ACHN (cell line): ENCODE results near the gene PALM3.

Experiments used
- DNase-seq: peaks from one replicate; pipeline ENCODE4 v3.0.0-alpha.2; 2015
- in situ Hi-C: cut with HindIII; loops from 2 replicates; pipeline ENCODE4 v1.10.0; 2017; ENCODE audit warnings: low sequenced_read_pairs, low pct_ligation_motif_present, low pct_unique_long_range_greater_than_20kb

Gene PALM3

DNA sequence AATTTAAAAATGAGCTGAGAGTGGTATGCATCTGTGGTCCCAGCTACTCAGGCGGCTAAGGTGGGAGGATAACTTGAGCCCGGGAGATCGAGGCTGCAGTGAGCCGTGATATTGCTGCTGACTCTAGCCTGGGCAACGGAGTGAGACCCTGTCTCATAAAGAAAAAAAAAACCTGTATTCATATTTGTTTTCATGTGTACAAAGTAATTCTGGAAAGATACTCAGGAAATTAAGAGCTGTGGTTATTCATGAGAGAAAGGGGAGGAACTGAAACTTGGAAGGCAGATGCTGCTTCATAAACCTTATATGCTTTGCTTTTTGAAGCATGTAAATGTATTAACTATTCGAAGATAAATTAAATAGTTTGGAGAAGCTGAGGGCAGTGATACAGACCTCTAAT lies 42.8 kb downstream of the PALM3 start:
- in situ Hi-C loops = no loop called here
- DNase-seq = no peak

GRCh38 chr19:14015524-14016035 lies 46.3 kb downstream of the PALM3 start:
- DNase-seq = no peak
- in situ Hi-C loops = no loop called here

- in situ Hi-C loops = no loop called here
- no peak for DNase-seq
Observed at GRCh38 chr19:14012378-14012915, 49.4 kb downstream of the PALM3 start.

DNA sequence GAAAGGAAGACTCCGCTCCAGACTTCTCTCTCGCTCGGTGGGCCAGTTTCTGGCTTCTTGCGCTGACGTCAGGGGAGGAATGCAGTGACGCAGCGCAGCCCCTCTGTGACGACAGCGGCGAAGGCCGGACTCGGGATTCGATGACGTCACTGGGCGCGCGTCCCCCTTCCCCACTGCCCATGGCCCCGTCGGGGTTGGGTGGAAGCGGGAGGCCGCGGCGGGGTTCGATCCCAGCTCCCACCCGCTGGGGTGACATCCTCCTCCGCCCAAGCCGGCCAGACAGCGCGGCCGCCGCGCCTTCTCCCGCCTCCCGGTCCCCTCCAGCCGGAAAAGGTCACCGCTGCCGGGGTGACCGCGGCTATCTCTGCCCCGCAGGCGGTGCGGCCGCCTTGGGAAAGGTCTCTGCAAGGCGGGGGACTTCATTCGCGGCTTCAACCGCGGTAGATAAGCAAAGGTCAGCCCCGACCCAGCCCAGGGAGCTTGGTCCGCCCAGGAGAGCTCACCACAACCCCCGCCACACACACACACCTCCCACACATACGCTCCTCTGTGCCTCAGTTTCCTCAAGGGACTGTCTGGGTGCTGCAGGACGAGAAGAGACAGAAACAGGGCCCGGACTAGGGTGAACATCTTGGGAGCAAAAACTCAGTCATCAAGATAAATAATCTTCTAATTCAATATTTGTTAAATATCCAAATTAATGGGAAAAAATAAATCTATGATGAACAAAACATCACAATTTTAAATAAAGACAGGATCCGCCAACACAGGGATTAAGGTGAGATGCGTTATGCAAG lies 54.9 kb downstream of the PALM3 start:
- in situ Hi-C loops = no loop called here
- DNase-seq = no peak

GRCh38 chr19:14006085-14006765 lies 55.7 kb downstream of the PALM3 start, which contains the start of gene RFX1:
Gene RFX1, minus strand, starts transcription at chr19:14006320. Its CDS starts 12,477 bp downstream, at chr19:13993843.
- DNase-seq = peak; percentile 98
- in situ Hi-C loops = no loop called here

DNA sequence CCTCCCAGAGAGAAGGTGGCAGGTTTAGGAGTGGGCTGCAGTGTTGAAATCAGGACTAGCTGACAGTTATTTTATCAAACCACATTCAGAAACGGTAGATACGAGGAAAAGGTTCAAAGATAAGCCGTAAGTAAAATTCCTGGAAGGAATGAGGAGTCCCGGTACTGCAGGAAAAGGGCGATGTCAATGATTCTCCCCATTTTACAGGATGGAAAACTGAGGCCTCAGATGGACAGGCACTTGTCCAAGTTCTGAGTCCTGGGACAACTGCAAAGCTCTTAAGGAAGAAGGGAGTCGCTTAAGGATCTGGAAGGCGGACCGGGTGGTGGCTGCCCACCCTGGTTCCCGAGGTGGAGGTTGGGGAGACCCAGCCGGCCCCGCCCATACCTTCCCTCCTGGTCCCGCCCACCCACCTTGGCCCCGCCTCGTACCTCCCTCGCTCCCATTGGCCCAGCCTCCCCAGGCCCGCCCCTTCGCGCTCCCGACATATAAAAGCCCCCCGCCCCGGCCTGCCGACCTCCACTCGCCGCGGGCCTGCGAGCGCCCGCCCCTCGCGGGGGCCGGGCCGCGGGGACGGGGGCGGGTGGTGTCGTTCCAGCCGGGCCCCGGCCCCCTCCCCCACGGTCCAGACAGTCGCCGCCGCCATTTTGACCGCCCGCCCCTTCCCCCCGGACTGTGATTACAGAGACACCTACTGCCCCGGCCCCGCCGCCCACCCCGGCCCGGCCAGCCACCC lies 56.4 kb downstream of the PALM3 start:
- in situ Hi-C loops = no loop called here
- DNase-seq = peak; percentile 79

GRCh38 chr19:14004619-14005348 lies 57.1 kb downstream of the PALM3 start:
- DNase-seq = no peak
- in situ Hi-C loops = no loop called here
